Measurements from ENCODE around the gene LRRN2.

The LRRN2 gene

DNA sequence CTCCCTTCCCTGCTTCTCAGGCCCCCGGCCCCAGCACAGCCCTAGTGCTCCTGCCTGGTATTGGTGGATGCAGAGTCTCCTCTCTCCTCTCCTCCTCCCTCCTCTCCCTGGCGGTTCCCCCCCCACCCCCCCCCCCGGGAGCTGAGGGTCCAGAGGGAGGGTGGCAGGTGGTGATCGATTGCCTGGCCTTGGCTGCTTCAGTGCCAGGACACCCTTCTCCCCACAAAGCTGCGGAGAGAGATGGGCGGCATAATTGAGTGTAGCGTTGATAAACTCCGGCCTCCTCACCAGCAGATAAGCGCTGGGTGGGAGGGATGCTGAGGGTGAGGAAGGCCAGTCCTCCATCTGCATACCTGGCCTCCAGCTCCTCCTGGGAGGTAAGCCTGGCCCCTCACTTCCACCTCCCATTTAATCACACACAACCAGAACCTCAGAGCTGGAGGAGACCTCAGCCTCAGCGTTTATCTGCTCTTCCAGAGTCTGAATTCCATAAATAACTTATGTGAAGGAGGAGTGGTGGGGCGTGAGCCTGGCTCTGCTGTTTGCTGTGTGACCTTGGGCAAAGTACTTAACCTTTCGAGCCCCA lies 60.8 kb downstream of the LRRN2 start:
- no peak for DNase-seq

DNA sequence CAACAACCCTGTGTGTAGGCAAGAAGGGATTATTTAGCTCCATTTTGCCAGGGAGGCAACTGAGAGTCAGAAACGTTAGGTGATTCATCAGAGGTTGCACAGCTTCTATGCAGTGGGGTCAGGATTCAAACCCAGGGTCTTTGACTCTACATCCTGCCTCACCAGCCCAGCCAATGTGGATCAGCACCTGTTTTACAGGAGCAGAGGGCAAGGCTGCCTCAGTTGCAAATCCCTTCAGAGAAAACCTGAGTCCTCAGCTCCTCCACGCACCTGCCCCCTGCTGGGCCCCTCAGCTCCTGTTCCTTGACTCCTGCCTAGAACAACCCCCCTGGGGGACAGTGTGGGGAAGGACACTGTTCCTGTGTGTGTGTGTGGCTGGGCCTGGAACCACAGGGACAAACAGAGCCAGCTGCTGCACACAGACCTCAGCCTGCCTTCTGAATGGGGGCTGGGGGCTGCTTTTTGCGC lies 61.6 kb downstream of the LRRN2 start:
- no peak for DNase-seq

DNA sequence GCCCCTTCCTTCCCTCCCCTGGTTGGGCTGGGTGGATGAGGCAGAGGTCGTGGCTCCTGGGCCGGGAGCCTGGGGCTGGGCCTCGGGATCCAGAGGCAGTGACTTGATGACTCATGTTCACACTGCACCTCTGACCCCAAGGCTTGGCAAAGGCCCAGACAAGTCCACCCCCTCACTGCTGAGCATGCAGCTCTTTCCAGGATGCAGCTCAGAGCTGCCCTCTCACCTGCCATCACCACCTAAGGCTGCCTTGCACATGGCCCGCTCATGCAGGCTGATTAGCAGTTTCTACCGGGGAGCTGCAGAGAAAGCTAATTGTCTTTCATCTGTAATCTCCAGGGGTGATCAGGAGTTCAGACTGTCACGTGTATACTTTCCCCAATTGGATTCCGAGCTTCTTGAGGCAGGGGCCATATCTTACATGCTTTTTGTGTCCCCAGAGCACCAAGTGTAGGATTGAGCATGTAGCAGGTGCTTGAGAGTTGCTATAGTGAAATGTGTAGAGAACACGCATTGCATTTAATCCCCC lies 62.1 kb downstream of the LRRN2 start:
- no peak for DNase-seq

DNA sequence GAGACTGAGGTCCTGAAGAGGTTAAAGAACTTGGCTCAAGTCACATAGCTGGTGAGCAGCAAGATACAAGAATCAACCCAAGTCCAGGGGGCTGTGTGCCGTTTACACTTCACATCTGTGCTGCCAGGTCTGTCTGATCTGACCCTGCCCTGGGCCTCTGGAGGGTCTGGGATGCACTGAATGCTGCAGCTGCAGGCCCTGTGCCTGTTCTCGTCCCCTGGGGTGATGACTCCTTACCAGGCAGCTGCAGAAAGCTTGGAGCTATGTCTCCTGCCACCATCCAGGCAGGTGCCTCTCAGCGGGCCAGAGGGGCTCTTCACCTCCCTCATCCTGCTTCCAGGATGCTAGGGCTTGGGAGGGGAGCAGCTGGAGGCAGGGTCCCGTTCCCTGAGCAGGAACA lies 63.5 kb downstream of the LRRN2 start:
- no peak for DNase-seq

DNA sequence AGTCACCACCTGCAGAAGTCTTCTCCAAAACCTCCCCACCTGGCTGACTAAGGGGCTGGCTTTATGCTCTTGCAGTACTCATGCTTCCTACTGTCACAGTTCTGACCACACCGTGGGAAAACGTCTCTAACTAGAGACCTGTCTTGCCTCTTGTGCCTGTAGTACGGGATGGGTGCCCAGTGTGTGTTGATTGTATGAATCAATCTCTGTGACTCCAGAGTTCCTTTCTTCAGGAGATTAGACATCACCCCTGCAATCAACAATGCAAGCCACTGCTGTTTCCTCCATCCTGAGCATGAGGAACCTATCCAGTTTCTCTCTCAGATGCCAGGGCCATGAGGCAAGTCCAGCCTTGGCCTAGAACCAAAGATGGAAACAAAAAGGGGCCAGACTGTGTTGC lies 64.1 kb downstream of the LRRN2 start:
- no peak for DNase-seq

DNA sequence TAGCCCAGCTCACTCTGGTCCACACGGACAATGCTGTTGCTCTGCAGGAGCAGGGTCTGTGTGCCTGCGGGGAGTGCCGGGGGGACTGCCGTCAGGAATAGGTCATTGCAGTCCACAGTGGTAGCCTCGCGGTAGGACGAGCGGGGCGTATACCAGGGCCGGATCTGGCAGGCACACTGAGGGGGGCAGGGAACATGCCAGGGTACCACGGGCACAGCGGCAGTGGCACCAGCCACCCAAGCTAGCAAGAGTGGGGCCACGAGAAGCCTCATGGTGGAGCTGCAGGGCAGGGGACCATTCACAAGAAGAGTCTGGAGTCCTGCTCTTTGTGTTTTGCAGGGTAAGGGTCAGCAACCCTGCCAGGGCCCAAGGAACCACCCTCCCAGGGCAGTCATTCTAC lies 65.8 kb downstream of the LRRN2 start:
- DNase-seq = no peak

DNA sequence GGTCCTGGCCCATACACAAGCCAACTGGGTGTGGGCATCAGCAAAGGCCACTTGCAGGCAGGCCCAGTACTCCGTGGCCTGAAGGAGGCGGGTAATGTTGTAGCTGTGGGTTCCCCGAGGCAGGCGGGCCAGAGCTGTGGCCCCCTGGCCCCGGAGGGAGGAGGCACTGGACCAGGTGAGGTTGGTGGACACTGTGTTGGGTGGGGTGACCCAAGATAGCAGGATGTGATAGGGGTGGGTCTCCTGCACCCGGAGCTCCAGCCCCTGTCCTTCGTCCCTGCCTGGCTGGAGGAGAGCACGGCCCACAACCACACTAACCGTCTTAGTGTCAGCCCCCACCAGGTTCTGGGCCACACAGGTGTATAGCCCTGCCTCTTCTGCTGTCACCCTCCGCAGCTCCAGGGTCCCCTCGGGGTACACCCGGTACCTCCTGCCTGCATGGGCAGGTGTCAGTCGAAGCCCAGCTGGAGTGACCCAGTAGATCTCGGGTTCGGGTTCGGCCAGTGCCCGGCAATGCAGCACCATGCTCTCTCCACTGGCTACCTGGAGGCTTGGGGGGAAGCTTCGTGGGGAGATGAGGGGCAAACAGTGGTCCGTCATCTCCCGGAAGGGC lies 67.3 kb downstream of the LRRN2 start:
- no peak for DNase-seq

DNA sequence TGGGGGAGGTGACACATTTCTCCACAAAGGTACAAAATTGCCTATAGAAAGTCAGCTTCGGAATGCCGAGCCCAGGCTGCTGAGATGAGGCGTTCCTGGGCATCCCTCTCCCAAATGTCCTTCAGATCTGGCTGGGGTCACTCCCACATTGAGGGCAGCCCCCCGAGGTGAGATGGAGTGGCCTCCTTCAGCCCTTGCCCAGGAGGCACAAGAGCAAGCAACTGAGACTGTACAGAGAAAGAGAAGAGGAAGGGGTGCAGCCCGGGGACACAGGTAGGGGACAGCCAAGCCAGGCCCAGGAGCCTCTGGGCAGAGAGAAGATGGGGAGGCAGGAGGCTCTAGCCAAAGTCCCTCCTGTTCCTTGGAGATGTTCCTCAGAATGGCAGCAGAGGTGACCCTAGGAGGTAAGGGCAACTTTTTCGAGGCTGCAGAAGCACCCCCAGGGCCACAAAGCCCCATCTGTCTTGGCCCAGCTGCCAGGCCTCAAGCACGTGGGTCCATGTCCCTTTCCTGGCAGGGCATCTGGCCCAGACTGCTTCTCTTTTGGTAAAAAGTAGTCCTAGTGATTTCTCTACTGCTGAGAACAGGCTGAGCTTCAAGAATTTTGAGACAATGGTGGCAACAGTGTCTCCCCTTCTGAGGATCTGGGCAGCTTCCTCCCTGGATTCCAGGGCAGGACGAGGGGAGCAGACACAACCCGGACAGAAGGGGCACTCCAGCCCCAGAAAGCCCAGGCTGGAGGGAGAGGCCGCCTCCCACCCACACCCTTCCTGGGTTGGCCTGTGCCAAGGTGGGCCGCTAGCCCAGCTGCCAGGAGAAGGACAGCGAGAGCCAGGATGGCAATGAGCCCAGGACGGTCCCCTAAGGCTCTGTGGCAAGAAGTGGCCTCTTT lies 68.0 kb downstream of the LRRN2 start:
- no peak for DNase-seq

DNA sequence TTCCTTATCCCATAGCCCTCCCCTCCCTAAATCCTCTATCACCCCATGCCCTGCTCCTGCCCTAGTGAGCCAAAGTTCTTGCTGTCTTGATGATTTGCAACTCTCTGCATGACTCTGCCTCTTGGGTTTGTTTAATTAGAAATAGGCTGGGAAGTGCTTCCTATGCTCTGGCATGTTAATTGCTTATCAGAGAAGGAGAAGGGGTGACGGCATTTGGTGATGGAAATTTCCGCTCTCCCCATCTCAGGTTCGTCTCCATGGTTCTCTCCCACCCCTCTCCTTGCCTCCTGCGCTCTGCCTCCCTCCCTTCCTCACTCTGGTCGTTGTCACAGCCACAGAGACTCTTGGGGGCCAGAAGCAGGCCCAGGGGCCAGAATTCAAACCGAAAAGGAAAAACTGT lies 68.9 kb downstream of the LRRN2 start:
- no peak for DNase-seq

DNA sequence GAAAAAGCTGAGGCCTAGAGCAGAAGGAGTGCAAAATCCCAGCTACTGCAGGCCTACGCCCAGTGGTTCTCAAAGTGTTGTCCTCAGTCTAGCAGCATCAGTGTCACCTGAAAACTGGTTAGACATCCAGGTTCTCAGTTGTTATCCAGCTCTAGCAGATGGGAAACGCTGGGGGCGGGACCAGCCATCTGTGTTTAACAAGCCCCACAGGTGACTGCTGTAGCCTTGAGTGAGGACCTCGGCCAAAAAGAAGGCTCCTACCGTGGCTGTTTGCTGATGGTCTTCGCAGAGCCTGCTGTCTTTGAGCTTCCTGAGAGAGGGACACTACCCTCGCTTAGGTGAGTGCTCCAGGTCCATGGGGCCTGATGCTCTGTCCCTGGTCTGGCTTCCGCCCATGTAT lies 69.7 kb downstream of the LRRN2 start:
- no peak for DNase-seq

DNA sequence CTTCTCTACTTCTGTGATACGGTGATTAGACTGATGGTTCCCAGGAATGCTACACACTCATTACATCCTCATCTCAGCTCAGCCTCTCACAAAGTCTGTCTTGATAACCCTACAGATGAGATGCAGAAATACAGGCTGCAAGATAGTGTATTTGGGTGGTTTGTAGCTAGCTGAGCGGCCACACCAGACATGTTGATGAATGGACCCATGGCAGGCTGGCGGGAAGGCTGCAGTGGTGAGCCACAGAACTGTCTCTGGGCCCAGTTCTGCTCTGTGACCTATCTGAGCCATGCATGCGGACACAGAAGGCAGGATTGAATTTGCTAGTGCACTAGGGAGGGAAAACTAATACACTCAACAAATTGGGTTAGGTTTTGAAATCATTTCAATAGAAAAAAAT lies 71.9 kb downstream of the LRRN2 start:
- DNase-seq = no peak

DNA sequence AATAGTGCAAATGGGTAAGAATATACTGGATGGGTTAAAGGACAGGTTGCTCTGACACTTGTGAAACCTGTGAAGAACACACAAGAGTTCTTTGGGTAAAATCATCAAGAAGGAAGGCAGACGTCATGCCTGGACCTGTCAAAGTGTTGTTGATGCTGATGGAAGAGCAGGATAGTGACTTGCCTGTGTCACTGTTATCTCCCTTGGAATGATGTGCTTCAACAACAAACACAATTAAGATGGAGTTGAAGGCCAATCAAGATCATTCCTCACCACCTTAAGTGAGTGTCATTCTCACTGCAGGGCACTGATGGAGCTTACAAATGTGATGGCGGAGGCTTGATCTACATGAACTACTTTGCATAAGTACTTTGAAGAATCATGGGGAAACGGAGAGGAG lies 73.2 kb downstream of the LRRN2 start:
- DNase-seq = no peak

DNA sequence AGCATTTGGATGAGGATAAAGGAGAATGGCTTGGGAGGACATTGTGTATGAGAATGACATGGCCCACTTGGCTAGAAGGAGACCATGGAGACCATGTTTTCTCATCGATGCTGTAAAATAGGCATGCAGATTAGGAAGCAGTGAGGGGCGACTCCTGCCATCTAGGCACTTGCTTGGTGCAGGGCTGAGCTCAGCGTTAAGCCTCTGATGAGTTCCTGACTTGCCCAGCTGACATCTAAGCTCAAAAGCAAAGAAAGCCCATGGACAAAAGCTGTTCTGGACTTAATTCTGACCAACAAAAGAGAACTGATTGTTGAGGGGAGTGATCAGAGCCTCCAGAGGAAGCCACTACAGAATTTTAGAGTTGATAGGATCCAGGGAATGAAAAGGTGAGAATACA lies 74.5 kb downstream of the LRRN2 start:
- DNase-seq = no peak

DNA sequence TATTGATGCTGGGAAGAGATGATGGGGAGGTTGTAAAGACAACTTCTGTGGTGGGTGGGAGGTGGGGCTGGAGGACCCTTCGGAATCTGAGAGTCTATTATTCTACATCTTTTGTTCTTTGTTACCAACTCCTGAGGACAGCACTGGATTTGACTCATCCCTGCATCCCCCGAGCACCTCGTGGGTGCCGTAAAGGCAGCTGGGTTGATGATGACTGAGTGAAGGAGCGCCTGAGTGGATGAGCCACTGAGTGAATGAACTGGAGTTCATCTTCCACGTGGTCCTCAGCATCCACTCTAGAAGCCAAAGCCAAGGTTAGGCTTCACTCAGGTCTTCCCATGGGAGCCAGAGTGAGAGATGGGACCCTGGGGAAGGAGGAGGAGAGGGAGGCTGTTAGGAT lies 77.6 kb downstream of the LRRN2 start:
- DNase-seq = no peak

DNA sequence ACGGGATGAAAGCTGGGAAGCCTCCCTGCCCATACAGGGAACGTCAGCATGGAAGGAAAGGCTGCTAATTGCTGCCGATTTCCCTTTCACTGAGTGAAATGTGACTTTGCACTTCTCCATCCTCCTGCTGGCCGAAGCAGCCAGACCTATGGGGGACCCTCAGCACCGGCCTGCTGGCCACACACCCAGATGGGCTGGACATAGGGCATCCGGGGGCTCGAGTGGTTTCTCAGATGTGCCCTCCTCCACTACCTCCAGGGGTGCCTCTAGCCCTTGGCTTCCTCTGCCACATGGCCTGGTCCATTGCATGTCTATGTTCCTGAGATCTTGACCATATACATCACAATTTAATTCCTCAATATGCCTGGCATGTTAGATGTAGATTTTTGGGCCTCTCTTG lies 79.7 kb downstream of the LRRN2 start:
- no peak for DNase-seq

DNA sequence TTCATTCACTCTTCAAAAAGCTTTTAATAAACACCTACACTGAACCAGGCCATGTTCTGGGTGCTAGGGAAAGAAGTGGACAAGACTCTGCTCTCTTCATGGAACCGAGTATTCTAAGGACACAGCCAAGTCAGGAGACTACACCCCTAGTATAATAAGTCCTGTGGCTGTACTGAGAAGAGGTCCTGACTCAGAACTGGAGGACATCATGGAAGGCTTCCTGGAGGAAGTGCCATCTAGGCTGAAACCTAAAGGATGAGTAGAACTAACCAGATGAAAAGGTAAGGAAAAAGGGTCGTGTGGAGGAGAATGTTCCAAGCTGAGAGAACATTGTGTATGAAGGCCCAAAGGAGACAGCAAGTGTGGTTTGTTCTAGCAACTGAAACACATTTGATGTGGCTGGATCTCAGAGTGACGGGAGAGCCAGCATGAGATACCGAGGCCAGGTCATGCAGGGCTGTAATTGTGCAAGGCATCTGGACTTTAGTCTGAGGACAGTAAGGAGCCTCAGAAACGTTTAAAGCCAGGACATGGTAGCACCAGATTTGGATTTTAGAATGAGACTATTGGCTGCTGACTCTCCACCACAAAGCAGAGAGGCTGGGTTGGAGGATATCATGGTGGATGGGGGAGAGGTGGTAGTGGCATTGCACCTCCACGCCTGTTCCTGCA lies 82.5 kb downstream of the LRRN2 start:
- no peak for DNase-seq

DNA sequence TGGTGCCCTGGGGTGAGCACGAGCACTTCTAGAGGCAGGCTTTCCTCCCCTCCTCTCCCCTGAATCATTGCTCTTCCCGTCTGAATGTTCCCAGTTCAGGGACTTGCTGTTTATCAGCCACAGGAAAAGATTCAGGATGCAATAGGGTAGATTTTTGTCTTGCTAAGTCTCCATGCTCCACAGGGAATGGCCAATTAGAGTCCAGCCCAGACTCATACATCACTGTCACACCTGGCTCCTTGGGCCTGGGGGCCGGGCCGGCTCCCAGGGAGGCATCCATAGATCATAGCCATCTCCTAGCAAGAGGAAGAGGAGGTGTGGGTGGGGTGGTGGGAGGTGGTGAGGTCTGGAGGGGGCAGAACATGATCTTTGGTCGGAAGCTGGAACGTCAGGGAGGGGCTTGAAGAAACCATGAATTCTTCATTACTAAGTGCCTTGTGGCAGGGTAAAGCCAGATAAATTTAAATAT lies 83.4 kb downstream of the LRRN2 start:
- no peak for DNase-seq

DNA sequence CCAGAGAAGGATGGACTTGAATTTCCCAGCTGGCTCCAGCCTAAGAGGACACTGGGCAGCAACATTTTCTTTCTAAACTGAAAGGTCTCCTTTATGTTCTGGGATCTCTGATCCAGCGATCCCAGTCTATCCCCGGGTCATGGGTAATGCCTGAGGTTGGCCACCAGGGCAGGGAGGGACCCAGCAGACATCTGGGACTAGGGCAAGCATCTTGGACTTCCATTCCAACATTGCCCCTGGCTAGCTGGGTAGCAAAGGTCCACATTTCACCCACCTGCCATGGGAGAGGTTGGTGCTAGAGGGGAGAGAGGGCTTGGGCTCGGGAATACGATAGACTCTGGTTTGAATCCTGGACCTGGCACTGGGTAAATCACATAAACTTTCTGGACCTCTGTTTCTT lies 84.6 kb downstream of the LRRN2 start:
- no peak for DNase-seq

DNA sequence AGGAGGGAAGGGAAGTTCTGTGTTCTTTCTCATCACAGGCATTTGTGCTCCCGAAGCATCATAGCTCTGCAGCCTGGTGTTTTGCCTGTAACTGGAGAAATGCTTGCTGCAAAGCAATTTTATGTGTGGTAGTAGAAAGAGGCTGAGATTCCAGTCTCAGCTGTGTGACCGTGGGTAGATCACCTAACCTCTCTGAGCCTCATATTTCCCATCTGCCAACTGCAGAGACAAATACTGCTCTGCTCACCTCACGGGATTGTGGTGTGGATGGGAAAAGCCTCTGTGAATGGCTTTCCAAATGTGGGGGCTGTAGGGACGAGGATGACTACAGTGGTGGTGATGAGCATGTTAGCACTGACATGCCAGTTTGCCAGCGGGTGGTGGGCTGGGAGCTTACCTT lies 85.3 kb downstream of the LRRN2 start:
- DNase-seq = no peak

DNA sequence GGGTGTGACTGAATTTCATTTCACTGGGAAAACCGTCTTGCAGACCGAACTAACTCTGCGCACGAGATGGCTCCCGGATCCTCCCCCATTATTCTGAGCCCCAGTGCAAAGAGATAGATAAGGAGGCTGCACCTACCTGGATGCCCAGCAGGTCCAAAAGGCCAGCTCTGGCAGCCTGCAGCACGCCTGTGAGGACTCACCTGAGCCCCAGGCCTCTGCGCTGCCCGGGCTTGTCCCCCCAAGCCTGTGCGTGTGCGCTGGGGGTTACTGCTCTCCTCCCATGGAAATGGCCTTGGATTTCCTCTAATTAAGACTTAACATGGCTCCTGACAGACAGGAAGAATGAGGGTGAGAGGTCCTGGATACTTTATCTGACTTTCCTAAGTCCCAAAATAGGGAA lies 85.9 kb downstream of the LRRN2 start:
- DNase-seq = no peak

DNA sequence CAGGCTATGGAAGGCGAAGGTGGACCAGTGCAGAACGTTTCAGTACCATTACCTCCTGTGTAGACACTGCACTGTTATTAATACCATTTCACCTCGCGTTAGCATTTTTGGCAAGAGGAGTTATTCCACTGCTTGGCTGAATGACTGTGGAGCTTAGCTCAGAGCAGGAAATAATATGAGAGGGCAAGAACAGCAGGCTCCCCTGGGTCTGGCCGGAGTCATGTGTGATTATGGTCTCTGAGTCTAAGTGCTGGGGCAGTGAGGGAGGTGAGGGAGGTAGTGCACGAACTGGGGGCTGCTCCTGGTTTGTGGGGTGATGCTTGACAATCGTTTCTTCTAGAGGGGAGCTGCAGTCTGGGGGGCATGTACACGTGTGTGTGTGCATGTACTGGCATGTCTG lies 86.4 kb downstream of the LRRN2 start:
- DNase-seq = no peak

DNA sequence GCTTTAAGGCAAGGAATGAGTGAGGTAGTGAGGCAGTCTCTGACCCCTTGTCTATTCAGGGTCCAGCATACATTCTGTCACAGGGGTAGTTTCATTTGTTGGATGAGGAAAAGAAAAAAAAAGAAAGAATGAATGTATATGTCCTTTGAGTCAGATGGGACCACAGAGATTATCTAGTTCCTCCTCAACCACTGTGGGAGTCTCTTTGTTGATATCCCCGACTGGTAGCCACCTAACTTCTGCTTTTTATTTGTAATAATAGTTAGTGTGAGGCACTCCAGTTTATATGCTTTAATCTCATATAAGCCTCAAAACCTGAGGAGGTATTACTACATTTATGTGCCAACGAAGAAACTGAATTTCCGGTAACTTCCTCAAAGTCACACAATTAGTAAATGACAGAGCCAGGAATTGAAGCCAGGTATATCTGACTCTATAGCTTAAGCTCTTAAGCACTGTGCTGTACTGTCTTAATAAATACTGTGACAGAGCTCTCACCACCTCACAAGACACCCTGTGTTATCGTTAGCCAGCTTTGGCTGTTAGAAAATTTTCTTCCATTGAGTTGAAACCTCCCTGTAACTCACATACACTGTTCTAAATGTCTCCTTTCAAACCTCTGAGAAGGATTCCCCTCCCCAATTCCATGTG lies 87.1 kb downstream of the LRRN2 start:
- no peak for DNase-seq

Data from activated CD8-positive, alpha-beta memory T cell treated with anti-CD3 and anti-CD28 coated beads for 24 hours (primary cell).